Measurements from ENCODE around the gene PACSIN1. TPM values are rescaled to one million over a fixed set of nuclear protein-coding genes. Genes with fewer than 3 reads are reported as not detected.

PACSIN1 gene
- polyA plus RNA-seq, 1 donor (not counting 4 experiments of a cell fraction or from before 2014, with no cell fraction given), result not detected

DNA sequence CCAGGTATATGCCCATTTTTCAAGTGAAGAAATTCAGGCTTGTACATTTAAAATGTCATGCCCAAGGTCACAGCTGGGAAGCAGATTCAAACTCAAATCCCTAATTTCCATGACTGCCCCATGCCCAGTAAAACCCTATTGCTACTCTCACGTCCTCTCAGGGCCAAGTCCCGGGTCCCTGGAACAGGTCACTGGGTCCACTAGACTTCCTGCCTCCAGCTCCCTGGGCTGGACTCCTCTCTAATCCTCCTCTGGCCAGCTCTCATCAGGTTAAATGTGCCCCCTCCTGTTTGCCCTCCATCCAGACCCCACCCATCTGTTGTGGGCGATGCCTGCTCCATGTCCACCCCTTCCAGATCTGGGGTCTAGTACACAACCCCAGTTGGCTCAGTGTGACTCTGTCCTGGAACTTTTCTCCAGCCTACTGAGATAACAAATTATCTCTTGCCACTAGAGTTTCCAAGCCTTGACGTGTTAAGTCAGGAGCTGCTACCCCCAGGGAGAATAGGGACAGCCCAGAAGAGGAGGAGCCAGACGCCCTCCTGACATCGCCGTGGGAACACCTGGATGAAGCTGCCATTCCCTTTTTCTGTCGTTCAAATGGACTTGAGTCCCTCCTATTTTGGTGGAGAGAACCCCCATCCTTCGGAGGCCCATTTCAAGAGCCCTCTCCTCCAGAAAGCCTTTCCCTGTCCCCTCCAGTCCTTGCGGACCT, 93.9 kb downstream of the PACSIN1 start:
- TF ChIP-seq, protein P1, sequence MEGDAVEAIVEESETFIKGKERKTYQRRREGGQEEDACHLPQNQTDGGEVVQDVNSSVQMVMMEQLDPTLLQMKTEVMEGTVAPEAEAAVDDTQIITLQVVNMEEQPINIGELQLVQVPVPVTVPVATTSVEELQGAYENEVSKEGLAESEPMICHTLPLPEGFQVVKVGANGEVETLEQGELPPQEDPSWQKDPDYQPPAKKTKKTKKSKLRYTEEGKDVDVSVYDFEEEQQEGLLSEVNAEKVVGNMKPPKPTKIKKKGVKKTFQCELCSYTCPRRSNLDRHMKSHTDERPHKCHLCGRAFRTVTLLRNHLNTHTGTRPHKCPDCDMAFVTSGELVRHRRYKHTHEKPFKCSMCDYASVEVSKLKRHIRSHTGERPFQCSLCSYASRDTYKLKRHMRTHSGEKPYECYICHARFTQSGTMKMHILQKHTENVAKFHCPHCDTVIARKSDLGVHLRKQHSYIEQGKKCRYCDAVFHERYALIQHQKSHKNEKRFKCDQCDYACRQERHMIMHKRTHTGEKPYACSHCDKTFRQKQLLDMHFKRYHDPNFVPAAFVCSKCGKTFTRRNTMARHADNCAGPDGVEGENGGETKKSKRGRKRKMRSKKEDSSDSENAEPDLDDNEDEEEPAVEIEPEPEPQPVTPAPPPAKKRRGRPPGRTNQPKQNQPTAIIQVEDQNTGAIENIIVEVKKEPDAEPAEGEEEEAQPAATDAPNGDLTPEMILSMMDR (optimal IDR thresholded peaks at IDR 0.05 in 1 of 3, IDR thresholded peaks at IDR 0.05 in 1 of 3, conservative IDR thresholded peaks at IDR 0.05 in 1 of 3; ENCODE audit: extremely low read depth in 1 of 3, insufficient read depth in 2 of 3, low read length in 3 of 3), result no peak
- no peak for TF ChIP-seq EZH2 (IDR thresholded peaks at IDR 0.05; ENCODE audit: low read length)
- H2AFZ ChIP-seq (ENCODE audit: control insufficient read depth, low read length), result no peak overlapping the region
- no peak overlapping the region for H3K9ac ChIP-seq (ENCODE audit: control insufficient read depth, extremely low read depth, insufficient read depth, low read length)
- no peak overlapping the region for H3K27ac ChIP-seq (ENCODE audit: control insufficient read depth, insufficient read depth, low read length)
- H4K20me1 ChIP-seq (ENCODE audit: control insufficient read depth, extremely low read depth, insufficient read depth, low read length), result no peaks in the 10 kb centered on the region
- H3K4me2 ChIP-seq (ENCODE audit: control insufficient read depth, extremely low read depth, insufficient read depth, low read depth, low read length), result no peak overlapping the region
- H3K4me3 ChIP-seq (ENCODE audit: control insufficient read depth in 2 of 3, extremely low read depth in 1 of 3, insufficient read depth in 2 of 3, low read depth in 1 of 3, low read length in 3 of 3), result no peak overlapping the region
- dilution Hi-C loops (cut with MboI; ENCODE audit: extremely low pct_ligation_motif_present, low sequenced_read_pairs), result no loop called here
- no peaks in the 10 kb centered on the region for H3K79me2 ChIP-seq (ENCODE audit: control insufficient read depth, insufficient read depth, low read length)
- no peaks in the 10 kb centered on the region for H3K9me1 ChIP-seq (ENCODE audit: control insufficient read depth, extremely low read depth, insufficient read depth, low read length)
- FAIRE-seq (no peak), DNase-seq (ENCODE audit: low read depth, low spot score) (no peak)
- H3K27me3 ChIP-seq (ENCODE audit: control insufficient read depth, extremely low read depth, insufficient read depth, low read length), result peaks cover 4% of the 10 kb centered on the region
- peaks cover 2% of the 10 kb centered on the region for H3K4me1 ChIP-seq (ENCODE audit: control insufficient read depth, extremely low read depth, insufficient read depth, low read length)
- H3K9me3 ChIP-seq (ENCODE audit: control insufficient read depth, low read depth, low read length), result no peaks in the 10 kb centered on the region
- H3K36me3 ChIP-seq (ENCODE audit: control insufficient read depth in 2 of 2, extremely low read depth in 1 of 2, insufficient read depth in 2 of 2, low read length in 2 of 2), result no peaks in the 10 kb centered on the region

DNA sequence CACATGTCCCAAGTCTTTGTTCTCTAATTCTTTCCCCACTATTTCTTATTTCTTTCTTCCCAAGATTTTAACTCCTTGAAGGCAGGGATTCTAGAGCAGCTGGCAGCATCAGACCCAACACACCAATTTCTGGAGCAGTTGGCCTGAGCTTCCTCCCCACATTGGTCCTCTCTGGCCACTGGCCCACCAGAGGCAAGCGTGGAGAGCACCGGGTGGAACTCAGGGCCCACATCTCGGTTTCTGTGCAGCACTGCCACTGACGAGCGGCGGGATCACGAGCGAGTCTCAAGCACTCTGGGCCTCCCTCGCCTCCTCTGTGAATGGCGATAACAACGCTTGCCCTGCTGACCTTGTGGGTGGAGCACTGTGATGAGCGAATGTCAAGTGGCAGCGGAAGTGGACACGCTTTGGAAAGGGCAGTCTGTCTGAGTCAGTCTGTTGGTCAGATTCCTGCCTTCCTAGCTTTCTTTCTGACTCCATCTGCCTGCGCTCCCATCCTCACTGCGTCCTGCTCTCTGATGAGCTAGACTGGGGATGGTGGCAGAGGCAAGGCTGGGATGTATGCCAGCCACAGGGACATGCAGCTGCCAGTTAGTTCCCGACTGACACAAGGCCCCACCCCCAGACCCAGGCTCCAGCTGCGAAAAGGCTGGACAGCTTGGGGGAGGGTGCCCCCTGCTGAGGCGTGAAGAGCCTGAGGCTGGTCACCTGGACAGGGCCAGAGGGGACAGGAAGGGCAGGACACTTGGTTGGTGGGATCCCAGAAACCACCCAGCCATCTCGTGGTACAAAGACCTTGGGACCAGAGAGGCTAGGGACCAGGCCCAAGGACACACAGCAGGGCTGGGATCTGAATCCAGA, 94.7 kb downstream of the PACSIN1 start:
- Histone ChIP-seq H3K27me3 (ENCODE audit: control insufficient read depth, extremely low read depth, insufficient read depth, low read length) (peaks cover 10% of the 10 kb centered on the region), H3K4me1 (ENCODE audit: control insufficient read depth, extremely low read depth, insufficient read depth, low read length) (peaks cover 2% of the 10 kb centered on the region), H3K4me2 (ENCODE audit: control insufficient read depth, extremely low read depth, insufficient read depth, low read depth, low read length) (no peak overlapping the region), H3K79me2 (ENCODE audit: control insufficient read depth, insufficient read depth, low read length) (no peaks in the 10 kb centered on the region), H3K4me3 (ENCODE audit: control insufficient read depth in 2 of 3, extremely low read depth in 1 of 3, insufficient read depth in 2 of 3, low read depth in 1 of 3, low read length in 3 of 3) (no peak overlapping the region), H3K9me1 (ENCODE audit: control insufficient read depth, extremely low read depth, insufficient read depth, low read length) (no peaks in the 10 kb centered on the region), H3K9ac (ENCODE audit: control insufficient read depth, extremely low read depth, insufficient read depth, low read length) (no peak overlapping the region), H3K36me3 (ENCODE audit: control insufficient read depth in 2 of 2, extremely low read depth in 1 of 2, insufficient read depth in 2 of 2, low read length in 2 of 2) (no peaks in the 10 kb centered on the region), H4K20me1 (ENCODE audit: control insufficient read depth, extremely low read depth, insufficient read depth, low read length) (no peaks in the 10 kb centered on the region), H2AFZ (ENCODE audit: control insufficient read depth, low read length) (no peak overlapping the region), H3K27ac (ENCODE audit: control insufficient read depth, insufficient read depth, low read length) (no peak overlapping the region), H3K9me3 (ENCODE audit: control insufficient read depth, low read depth, low read length) (no peaks in the 10 kb centered on the region)
- TF ChIP-seq EZH2 (IDR thresholded peaks at IDR 0.05; ENCODE audit: low read length), result no peak
- TF ChIP-seq, protein P1 (optimal IDR thresholded peaks at IDR 0.05 in 1 of 3, IDR thresholded peaks at IDR 0.05 in 1 of 3, conservative IDR thresholded peaks at IDR 0.05 in 1 of 3; ENCODE audit: extremely low read depth in 1 of 3, insufficient read depth in 2 of 3, low read length in 3 of 3), result no peak
- dilution Hi-C loops (cut with MboI; ENCODE audit: extremely low pct_ligation_motif_present, low sequenced_read_pairs), result no loop called here
- no peak for FAIRE-seq
- no peak for DNase-seq (ENCODE audit: low read depth, low spot score)

All from keratinocyte (primary cell).